Occipital lobe (tissue), 2 donors: Measurements from ENCODE around the gene ADGRA1. TPM values are rescaled to one million over a fixed set of nuclear protein-coding genes. Genes with fewer than 3 reads are reported as not detected.
"Not testable (repeated sequence)": the region's sequence is repeated elsewhere in the genome, so short reads cannot be mapped to it uniquely, and the experiment has no call there.

Experiments used
- DNase-seq: peaks from one replicate; lab custom pipeline; 2025; lab: John Stamatoyannopoulos, UW
- total RNA-seq: library from RNA; depleted of rRNA; stranded (reverse); fragments of >200 nt; gene quantifications from one replicate; pipeline ENCODE4 v1.2.3, GENCODE V29; 2014

Gene ADGRA1
- total RNA-seq, 1 donor from 2014 or later, result 2.5 TPM

GRCh38 chr10:133142523-133143199 is 54.9 kb downstream of the ADGRA1 start:
- no peak for DNase-seq

DNA sequence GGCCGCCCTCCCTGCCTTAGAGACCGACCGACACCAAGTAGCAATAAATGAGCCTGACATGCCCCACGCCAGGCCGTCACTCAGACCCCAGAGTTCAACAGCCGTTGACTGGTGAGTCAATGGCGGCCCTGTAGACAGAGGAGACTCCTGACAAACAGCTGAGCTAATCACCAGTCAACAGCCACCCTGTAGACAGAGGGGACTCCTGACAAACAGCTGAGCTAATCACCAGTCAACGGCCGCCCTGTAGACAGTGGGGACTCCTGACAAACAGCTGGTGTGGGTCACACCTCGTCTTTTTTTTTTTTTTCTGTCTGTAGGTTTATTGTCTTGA is 55.4 kb downstream of the ADGRA1 start:
- no peak for DNase-seq

- DNase-seq, result no peak
Observed at GRCh38 chr10:133143546-133143945, 55.8 kb downstream of the ADGRA1 start.

GRCh38 chr10:133144771-133145170 is 57.0 kb downstream of the ADGRA1 start:
- no peak for DNase-seq

GRCh38 chr10:133150226-133150625 is 62.5 kb downstream of the ADGRA1 start:
- DNase-seq, result no peak

- no peak for DNase-seq
Observed at GRCh38 chr10:133150656-133151055, 62.9 kb downstream of the ADGRA1 start.

DNA sequence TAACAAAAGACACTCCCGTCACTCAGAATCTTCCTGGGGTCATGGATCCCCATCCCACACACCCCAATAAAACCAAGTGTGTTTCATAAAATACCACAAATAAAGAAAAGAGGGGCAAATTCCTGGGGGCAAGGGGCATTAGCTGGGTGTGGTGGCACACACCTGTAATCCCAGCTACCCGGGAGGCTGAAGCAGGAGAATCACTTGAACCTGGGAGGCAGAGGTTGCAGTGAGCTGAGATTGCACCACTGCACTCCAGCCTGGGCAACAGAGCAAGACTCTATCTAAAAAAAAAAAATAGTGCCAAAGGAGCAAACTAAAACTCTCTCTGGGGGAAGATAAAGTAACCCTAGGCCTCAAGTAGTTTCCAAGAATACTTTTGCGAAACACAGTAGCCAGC is 63.3 kb downstream of the ADGRA1 start:
- DNase-seq, result not testable (repeated sequence)

- DNase-seq, result no peak
Observed at GRCh38 chr10:133151543-133151972, 63.8 kb downstream of the ADGRA1 start.

GRCh38 chr10:133154411-133154810 is 66.7 kb downstream of the ADGRA1 start:
- DNase-seq, result no peak

- DNase-seq, result no peak
Observed at GRCh38 chr10:133154996-133155778, 67.5 kb downstream of the ADGRA1 start.

- no peak for DNase-seq
Observed at GRCh38 chr10:133156674-133157579, 69.2 kb downstream of the ADGRA1 start.

DNA sequence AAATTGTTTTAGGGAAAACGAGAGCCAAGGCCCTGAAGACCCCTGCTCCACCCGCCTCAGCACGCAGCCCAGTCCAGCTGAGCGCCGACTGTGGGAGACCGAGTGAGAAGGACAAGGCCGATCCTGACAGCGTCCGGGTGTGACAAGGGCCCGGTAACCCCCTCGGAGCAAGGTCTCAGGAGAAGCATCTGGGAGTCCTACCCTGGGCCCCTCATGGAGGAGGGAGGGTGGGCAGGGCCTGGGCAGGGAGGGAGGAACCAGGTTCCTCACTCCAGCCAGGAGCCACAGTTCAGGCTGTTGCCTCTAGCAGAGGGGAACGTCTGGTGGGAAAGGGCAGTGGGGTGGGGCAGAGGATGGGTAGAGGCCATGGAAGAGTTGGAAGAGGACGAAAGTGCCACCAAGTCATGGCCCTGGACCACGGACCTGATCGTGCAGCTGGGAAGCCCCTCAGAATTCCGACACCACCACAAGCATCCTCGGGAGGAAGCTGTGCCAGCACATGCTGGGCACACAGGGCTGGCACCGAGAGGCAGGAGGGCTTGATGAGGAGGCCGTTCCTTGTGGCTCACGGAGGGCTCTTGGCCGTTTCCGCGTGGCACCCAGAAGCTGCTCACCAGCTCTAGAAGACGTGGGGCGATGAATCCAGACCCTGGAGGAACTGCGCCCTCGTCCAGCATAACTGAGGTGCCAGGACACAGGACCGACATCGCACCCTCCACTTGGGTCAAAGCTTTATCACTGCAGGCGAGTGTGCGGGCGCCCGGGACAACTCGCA is 70.1 kb downstream of the ADGRA1 start:
- DNase-seq, result no peak

DNA sequence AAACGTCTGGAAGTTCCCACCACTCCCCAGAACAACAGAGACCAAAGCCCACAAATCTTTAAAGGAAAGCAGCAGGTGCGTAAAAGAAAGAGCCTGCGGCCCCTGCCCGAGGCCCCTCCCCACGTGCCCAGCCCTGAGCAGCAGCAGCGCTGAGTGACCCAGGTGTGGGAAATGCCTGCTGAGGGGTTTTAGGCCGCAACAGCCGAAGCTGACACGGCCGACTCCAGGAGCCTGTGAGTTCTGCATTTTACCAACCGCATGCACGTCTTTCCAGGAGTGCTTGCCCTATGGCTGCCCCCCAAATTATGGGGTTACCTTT is 70.7 kb downstream of the ADGRA1 start:
- DNase-seq, result no peak

DNA sequence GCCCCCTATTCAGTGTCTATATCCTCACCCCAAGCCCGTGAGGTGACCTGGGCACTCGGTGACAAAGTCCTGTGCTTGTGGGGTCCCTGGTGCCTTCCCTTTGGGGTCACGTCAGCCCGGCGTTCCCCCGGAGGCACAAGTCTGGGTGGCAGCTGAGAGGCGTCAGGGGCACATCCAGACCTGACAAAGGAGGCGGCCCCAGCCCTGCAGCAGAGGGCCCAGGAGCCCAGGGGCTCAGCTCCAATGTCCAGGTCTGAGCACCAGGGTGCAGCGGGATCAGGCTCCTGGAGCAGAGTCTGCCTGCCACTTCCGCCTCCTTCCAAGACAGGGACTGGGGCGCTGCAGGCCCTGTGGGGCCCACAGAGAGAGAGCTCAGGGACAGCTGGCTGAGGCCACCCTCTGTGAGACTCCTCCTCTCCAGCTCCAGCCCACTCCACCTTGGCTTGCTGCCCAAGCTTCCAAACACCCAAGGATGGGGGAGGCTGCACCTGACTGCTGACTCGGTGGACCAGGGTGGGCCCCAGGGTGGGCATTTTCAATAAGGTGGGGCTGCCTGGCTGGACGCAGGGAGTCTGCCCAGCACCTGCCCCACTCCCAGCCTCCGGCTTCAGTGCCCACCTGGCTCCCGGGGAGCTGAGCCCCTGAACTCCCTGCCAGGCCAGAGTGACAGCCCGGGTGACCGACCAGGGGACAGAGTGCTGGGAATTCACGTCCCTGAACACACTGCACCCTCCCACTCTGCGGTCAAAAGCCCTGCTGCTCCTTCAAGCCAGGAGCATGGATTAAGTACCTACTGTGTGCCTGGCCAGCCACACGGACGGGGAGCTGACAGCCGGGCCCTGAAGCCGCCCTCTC is 71.3 kb downstream of the ADGRA1 start:
- DNase-seq, result no peak

DNA sequence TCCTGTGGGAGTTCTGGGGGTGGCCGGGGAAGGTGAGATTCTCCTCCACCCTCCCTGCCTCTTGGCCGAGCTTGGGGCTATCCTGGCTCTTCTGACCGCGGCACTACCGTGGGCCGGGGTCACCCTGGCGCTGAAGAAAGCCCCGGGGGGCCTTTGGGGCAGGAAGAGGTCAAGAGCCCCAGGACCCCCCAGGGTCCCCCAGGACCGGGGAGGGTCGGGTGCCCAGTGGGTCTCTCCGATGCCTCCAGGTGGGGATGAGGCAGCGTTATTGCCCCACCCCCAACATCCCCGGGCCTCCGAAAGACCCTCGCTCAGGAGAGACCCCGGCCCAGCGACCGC is 71.9 kb downstream of the ADGRA1 start:
- no peak for DNase-seq

DNA sequence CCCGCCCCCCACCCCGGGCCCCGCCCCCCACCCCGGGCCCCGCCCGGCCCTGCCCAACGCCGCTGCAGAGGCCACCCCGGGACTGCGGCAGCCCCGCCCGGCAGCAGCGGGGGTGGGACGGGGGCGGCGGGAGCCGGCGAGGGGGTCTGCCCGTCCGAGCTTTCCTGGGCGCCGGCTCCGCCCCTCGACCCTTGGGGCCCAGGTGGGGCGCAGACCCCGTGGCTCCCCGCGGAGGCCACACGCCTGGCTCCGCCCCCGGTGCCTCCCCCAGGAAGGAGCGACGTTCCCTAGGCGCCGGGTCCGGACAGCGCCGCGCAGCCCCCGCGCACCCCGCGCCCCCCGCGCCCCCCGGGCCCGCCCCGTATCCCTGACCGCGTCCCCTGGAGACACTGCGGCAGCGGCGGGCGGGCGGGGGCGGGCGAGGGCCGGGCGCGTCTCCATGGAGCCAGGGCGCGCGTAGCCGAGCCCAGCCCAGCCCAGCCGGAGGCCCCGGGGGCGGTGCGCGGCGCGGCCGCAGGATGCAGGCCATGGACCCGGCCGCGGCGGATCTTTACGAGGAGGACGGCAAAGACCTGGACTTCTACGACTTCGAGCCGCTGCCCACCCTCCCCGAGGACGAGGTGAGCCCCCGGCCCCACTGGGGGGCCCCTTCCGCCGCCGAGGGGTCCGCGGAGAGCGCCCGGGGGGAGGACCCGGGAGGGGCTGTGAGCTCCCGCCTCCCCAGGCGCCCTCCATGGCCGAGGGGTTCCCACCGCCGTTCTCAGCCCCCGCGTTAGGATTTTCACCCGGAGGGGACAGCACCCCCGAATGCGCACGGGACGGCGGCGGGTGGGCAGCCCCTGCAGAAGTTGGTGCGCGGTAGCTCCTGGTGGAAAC is 72.5 kb downstream of the ADGRA1 start, which contains the start of gene KNDC1:
Gene KNDC1 (plus strand): TSS at position 270 of the 876 bp plus-strand sequence. CDS start 249 bp downstream, at position 519.
- no peak for DNase-seq

- DNase-seq, result no peak
Observed at GRCh38 chr10:133160826-133161471, 73.2 kb downstream of the ADGRA1 start.

DNA sequence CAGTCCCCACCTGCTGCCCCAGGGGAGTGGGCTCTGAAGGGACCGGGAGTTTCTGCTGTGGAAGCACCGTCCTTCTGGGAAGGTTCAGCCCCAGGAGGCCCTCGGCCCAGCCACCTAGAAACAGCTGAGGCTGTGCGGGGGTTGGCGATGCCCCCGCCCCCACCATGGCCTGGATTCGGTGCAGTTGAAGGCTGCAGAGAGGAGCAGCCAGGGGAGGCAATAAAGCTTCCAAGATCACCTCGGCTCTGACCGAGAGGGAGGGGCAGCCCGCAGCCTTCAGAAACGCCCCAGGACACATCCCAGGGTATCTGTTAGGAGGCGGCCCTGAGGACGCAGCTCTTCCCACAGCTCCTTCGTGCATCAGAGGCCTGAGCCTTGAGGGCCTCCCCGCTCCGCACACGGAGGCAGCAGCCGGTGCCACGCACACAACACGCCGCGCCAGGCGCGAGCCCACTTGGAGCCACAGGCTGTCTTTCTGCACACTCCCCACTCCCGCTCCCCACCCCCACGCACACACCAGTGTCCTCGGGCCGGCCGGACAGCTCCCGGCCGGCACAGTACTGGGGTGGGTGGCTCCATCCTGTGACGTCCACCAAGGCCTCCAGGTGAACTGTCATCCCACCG is 73.9 kb downstream of the ADGRA1 start:
- no peak for DNase-seq
